COLO668 (cell line): ENCODE measurements around the gene PFKFB2.
A peak's percentile ranks its signal among the peaks of the same experiment; 100 is the strongest.

Experiments used
- DNase-seq: peaks from one replicate; lab custom pipeline; 2025; ENCODE audit not compliant: unreplicated experiment; lab: John Stamatoyannopoulos, UW

Gene PFKFB2

DNA sequence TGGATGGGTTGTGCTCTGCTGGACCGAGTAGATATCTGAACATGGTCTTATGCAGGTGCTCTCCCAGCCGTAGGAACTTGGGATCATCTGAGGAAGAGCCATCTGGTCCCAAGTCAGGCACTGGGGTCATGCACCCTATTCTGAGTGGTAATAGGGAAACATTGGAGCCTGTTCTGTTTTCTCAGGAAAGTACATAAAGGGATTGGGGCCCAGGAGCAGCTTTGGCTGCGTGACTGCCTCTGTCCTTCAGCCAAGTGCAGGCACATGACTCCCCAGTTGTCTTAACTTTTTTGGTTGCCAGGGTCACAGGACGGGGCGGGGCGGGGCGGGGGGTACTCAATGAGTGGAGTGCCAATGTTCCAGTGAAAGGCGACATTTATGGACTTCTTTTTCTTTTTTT is 11.5 kb downstream of the PFKFB2 start:
- DNase-seq: no peak

DNA sequence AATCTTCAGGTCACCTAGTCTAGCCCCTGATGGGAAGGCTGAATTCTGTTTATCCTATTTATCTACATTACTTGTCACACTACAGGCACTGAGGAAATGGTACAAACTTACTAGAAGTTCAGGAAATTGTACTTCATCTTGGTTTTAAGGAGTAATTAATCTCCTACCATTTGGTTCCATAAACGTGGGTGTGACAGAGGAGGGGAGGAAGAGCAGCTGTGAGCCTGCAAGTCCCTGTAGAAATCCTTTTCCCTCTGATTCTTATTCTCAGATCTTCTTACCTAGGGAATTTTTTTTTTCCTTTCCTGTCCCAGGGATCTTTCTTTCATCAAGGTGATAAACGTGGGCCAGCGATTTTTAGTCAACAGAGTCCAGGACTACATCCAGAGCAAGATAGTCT is 14.1 kb downstream of the PFKFB2 start:
- DNase-seq: no peak

DNA sequence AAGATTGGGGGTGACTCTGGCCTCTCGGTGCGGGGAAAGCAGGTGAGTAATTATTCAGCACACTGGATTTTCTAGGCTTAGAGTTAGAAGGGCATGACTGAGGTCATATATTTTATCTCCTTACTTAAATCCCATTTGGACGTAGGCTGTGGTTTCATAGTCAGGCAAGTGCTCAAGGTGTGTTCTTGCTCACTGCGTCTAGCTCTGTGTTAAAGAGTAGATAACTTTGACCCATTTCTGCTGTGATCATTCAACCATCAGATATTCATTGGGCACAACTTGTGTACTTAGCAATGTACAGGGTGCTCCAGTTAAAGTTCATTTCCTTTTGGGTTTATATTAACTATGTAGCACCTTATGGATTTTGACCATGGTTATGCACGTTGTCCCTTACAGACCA is 14.6 kb downstream of the PFKFB2 start:
- no peak for DNase-seq

DNA sequence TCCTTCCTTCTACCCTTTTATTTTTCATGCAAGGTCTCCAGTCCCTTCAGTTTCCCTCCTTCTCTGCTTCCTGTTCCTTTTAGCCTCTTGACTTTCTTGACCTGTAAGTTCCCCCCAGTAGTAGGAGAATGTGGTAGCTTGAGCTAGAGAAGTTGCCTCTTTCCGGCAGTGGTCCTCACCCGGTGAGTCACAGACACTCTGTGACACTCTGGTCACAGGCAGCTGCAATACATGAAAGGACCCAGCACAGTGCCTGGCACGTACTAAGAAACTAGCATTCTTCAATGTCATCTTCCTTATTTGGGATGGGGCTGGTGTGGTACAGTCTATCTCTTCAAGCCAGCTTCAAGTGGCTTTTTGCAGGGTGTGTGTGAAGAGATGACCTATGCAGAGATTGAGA is 16.0 kb downstream of the PFKFB2 start:
- no peak for DNase-seq

DNA sequence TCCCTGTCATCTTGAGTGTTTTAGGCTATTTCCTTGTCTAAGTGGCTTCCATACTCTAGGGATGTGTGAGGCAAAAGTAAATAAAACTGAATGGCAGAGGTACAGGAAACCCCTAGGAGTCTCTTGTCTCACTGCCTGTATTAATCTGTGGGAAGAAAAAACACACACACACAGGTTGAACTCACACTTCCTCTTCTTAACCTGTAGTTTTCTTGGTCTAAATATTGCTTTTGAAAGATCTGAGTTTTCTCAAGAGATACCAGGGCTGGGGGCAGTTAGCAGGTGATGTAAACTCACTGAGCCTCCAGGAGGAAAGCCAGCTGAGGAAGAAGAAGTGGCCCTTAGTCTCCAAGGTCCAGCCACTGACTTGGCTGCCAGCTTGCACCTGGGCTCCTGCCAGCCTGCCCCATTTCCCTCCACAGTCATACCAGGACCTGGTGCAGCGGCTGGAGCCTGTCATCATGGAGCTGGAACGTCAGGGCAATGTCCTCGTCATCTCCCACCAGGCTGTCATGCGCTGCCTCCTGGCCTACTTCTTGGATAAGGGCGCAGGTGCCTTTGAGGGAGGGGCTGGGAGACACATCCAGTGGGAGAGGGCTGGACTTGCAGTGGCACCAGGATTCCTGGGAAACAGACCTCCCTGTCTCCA is 16.9 kb downstream of the PFKFB2 start:
- DNase-seq: no peak

DNA sequence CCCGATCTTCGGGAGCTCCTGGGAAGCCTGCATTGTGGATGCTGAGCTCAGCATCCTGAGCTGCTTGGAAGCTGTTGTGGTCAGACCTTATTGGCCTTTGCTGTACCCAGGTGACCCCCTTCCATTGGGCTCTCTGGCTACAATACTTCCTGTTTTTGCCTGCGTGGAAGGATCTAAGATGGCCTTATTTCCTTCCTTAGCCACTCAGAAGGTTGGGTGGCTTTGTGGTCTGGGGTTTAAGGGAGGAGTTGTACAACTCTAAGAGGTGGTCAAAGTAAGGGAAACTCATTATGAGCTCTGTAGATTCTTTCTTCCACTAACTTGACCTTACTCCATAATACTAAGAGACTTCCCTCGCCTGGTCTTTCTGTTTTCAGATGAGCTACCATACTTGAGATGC is 17.7 kb downstream of the PFKFB2 start:
- DNase-seq: no peak

DNA sequence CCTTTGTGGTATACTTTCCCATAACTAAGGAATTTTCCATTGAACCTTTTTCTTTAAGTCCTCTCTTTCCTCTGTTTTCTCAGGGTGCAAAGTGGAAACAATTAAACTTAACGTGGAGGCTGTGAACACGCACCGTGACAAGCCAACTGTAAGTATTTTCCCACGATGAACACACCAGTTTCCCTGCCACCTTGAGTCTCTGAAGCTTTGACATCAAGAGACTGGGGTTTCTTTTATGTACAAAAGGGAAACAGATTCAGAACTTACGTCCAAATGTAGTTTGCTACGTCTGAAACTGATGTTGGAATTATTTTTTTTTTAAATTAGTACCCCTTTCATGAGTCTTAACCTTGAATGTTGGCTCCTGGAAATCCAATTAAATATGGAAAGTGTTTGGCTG is 18.4 kb downstream of the PFKFB2 start:
- no peak for DNase-seq

DNA sequence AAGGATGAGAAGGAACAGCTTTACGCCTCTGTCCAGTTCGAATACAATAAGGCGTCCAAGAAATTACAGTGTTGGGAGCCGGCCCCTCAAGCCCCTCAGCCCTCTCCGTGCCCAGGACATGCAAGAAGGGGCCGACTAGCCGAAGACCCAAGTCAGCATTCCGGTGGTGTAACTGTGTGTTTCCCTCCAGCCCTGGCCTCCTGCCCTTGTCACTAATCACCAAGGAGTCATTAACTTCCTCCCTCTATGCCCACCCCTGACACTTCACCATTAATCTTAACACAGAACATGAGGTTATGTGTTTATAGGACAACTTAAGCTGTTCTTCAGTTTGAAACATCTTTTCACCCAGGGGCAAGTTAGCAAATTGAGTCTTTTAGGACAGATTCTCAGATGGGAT is 19.2 kb downstream of the PFKFB2 start:
- DNase-seq: no peak

DNA sequence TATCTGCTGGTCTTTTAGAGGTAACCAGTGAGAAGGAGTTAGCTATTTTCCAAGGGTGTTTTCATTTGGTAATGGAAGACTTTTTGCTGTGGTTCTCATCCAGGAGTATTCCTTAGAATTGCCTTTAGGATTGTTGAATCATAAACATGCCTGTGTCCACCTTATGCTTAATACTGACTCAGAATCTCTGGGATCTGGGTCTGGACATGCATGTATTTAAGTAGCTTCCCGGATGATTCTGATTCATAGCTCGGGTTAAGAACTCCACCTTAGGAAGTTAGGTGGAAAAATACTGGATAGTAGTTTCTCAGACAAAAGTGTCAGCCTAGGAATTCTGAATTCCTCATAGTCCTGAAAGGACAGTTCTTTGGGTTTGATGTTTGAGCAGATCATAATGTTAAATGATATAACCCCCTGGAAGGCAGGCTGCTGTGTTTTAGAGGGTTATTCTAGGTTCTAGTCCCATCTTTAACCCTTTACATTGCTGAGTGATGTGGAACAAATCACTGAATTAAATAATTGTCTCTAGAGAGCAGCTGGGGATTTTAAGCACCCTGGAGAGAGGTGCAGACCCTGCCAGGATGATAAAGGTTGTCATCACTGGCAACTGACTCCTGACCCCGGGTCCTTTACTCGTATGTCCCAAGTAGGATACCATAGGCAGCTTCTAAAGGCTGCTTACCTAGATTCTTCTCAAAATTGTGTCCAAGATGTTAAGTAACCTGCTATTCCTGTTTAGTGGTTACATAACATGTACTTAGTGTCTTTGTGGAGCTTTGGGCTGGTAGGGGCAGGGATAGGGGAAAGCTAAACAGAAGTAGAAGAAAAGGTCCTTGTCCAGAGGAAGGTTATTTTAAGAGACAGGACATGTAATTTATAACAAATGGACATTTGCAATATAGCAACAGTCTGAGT is 21.1 kb downstream of the PFKFB2 start:
- DNase-seq: no peak

DNA sequence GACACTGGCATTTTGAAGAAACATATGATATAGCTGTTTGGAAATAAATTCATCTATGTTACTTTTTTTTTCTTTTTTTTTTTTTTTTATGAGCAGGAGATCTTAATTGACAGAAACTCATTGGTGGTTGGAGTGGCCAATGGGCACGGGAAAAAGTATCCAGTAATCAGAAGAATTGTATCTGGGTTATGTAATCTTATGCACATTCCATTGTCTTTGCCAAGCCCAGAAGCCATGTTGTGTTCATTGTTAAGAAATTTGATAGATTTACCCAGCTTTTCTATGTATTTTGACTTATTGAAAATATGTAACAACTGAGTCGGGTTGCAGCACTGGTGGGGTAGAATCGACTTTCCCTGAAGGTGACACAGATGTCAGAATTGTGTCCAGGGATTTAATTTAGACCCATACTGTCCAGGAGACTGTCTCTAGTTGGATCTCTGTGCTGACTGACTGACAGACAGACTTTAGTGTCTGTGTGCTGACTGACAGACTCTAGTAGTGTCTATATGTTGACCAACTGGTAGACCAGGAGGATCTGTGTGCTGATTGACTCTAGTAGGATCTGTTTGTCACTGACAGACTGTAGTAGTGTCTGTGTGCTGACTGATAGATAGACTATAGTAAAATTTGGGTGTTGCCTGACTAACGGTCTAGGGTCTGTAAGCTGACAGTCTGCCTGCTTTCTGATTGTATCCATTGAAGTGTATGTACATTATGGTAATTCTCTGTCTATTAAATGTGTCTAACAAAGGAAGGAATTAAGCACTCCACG is 23.3 kb downstream of the PFKFB2 start:
- no peak for DNase-seq

DNA sequence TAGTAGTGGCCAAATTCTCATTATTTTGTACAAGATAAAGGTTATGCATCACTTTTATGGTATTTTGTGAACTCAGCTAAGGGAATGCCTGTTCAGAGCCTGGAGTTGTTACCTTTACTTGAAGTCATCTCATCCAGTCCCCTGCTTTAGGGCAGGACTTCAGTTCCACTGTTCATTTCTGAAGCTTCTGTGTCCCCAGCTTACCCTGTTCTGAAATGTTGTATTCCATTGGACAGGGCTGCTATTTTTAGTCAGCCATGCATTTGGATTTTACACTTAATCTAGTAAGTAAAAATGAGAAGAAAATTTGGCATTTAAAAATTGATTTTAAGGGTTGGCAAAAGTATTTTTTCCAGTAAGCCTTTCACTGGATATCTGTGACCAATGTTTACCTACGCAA is 23.9 kb downstream of the PFKFB2 start:
- DNase-seq: no peak

DNA sequence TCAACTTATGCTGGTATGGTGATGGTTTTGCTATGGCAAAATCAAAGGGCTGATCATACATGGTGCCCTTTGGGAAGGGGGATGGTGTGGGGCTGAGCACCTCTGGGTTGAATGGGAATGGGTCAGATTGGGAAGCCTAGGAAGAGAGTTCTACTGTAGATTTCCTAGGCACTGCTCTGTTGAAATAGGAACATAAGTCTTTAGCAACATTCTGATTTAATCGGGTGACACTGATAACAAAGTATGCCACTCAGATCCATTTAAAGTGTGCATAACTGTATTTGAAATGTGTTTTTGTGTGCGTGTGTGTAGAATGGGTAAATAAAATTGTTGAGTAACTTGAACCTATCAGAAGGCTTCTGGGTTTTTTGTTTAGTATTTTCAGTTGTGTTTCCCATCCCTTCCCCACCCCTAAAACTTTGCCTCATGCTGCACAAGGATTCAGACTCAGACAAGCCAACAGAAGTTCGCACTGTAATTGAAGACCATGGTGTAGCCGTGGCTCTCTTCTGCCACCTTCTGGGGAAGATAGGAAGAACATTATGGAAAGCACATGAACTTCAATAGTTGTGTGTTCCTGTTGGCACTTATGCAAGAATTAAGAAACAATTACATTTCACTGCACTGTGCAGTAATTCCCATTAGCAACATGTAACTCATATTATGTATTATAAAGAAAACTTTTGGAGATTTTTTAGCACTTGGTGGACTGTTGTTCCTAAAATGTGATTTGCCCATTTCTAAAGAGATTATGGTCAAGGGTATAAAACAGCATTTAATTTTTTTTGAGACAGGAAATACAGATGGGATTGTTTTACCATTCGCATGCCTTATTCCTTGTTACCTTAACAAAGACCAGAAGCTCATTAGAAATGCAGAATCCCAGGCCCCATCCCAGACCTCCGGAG is 24.6 kb downstream of the PFKFB2 start:
- peak; percentile 72 for DNase-seq

DNA sequence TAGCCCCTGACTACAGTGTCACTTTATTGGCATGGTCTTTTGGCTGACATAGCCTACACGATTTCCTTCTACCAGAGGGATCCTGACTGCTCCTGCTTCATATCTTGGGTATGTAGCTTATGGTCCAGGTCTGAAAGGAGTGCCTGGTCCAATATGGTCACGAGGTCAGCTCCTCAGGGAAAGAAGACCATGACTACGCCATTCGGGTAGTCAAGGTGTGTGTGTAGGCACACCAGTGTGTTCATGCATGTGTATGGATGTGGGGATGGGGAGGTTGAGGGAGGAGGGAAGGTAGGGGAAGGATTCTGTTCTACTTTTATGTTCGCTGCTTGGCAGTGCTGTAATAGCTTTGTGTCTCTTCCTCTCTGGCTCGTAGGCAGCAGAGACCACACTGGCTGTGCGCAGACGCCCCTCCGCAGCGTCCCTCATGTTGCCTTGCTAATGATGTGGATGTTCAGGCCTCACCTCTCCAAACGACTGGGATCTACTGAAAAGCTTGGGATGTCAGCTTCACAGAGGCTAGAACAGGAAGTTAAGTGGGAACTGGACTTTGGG is 25.6 kb downstream of the PFKFB2 start:
- no peak for DNase-seq

DNA sequence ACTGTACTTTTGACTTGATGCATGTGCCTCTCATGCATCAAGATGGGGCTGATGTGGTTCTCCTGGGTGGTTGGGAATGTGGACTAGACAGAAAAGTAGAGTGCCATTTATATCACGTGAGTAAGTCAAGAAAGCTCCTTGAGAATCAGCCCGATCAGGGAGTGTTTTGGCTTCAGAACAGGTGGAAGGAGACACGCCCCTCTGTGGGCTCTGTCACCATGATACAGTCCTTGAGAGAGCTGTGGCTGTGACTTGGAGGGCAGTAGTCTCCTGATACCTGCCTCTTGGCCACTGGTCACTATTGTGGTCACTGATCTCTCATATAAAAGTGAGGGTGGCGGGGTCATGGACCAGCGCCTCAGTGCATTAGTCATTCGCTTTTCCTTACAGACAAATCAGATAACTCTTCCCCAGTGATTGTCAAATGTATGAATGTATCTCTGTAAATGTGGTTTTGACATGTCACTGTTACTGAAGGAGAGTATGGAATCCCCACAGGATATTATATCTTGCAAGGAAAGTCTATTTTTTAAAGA is 26.7 kb downstream of the PFKFB2 start:
- DNase-seq: no peak

DNA sequence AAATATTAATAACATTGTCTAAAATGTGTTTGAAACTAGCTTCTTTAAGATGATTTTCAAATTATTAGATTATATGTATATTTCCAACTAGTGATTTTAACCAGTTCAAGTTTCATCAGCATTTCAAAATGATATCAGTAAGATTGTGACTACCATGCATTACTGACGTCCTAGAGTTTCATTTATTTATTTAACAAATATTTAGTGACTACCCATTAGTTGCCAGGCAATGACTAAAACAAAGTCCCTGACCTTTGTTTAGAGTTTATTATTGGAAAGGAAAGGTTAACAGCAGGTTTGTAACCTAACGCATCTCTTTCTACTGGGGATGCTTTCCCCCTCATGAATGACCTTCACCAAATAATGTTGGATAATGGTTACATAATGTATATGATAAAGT is 28.0 kb downstream of the PFKFB2 start:
- DNase-seq: no peak

DNA sequence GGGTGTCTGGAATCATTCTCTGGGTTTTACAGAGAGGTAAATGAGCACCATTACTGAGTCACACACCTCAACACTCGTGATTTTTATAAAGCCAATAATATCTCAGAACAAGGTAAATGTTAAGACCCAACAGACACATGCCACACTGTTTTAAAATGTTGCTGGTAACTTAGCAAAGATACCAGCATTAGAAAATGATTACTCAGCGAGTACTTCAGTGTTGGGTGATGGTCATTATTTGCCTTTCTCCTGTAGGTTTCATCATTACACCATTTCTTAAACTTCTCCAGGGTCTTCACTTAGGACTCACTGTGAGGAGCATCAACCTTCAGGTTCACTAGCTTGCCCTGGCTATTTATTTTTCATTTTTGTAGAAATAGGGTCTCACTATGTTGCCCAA is 28.7 kb downstream of the PFKFB2 start:
- DNase-seq: no peak

DNA sequence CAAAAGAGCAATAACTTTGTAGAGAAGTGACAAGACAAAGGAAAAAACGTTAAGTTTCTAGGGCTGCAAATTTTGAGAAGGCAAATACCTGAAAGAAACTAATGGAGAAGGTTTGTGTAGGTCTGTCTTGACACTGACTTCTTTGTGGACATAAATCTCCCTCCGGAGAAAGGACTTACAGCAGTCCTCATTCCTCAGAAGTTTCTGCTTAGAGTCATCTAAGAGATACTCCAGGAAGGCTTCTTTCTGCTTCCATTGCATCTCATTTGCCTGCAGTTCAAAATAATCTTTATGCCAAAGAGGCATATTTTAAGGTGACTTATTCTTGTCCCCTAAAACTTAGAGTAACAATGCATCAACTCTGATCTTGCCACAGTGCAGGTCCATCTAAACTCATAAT is 31.2 kb downstream of the PFKFB2 start:
- DNase-seq: no peak

DNA sequence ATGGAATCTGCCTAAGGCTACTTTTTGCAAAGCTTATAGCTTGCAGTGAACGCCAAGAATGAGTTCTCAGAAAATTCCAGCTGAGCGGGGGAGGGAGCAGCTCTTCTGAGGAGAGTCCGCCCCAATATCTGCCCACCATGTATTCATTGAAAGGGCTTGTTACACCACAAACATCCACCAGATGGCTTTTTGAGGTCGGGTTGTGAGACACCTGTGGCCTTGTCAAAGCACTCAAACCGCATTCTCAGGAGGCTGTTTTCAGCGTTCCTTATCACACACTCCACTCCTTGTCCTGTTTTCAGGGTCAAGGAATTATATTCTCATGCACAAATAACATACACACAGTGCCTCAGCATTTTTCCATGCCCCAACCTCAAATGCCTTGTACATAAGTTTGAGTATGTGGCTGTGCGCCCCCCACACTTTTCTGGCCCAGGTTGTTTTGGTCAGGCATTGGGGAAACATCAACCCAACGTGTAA is 31.7 kb downstream of the PFKFB2 start:
- peak; percentile 49 for DNase-seq

DNA sequence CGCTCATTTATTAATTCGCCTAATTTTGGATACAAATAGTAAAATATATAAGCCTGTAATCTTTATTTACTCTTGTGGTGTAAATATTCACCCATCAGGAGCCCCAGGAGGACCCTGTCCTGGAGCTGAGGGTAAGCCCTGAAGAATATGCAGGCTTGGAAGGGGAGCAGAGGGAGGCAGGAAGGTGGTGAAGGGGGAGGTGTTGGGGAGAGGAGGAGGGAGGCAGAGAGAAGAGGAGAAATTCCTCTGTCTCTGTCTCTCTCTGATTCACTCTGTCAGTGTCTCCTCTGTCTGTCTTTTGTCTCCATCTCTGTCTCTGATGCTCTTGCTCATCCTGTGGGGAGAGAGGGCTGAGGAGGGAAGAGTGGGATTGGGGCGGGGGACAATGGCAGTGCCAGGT is 32.8 kb downstream of the PFKFB2 start:
- DNase-seq: no peak

DNA sequence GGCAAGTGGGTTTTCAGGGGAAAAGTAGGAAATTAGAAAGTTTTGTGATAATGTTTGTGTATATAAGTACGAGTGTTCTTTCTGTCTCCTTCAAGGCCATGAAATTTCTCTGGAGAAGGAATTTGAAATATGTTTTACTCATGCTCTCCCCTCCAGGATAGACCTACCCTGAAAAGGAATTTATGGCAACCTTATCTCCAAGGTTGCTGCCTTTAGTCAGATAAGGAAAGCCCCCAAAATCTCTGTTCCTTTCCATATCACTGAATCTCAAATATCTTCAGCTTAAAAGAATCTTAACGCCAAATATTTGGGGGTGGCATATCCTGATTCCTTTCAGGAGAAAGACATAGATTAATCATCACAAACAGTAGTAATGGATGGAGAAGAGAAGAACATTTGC is 35.1 kb downstream of the PFKFB2 start:
- DNase-seq: no peak
